AG04450 (cell line): ENCODE measurements around the gene ERN2. TPM values are rescaled to one million over a fixed set of nuclear protein-coding genes. Genes with fewer than 3 reads are reported as not detected.

Experiments used
- CTCF ChIA-PET: fragments of 300-600, 350-600 bp; formaldehyde crosslinking; extraction: SDS; loops from one replicate; lab custom pipeline; 2022; ENCODE audit warnings: antibody characterized with exemption, inconsistent platforms; lab: Charles Lee
- POLR2A ChIA-PET: fragments of 350-600 bp; formaldehyde crosslinking; extraction: SDS; loops from one replicate; lab custom pipeline; 2021; ENCODE audit warnings: antibody characterized with exemption, inconsistent platforms; lab: Yijun Ruan, JAX
- DNase-seq: peaks from one replicate; pipeline ENCODE4 v3.0.0-alpha.2; 2011; ENCODE audit warnings: low read depth, low spot score
- H3K27ac ChIP-seq: one replicate; pipeline ENCODE4 v1.5.1; 2012; ENCODE audit warnings: low read depth, low read length, control low read depth
- H3K27me3 ChIP-seq: one replicate; pipeline ENCODE4 v1.6.0; 2012; ENCODE audit warnings: low read length; ENCODE audit not compliant: control insufficient read depth, insufficient read depth
- H3K4me3 ChIP-seq: 2 replicates; pipeline ENCODE4 v1.5.1; 2011; ENCODE audit warnings: mild to moderate bottlenecking, low read depth, low read length, control low read depth
- H3K9me3 ChIP-seq: 2 replicates; pipeline ENCODE4 v1.5.1; 2012; ENCODE audit warnings: low read length; ENCODE audit not compliant: control insufficient read depth, insufficient read depth
- CTCF ChIP-seq: IDR thresholded peaks from 2 replicates; pipeline ENCODE4 v1.5.1; 2011; ENCODE audit warnings: low read depth, low read length, control low read depth, inconsistent platforms
- polyA plus RNA-seq: library from polyadenylated mRNA; depleted of rRNA; stranded (reverse); fragments of >200 nt; gene quantifications from 2 replicates; pipeline ENCODE4 v1.2.3, GENCODE V29; 2011

Gene ERN2
- polyA plus RNA-seq, 1 experiment, result 0.12 TPM

GRCh38 chr16:23663918-23664317, 49.1 kb downstream of the ERN2 start:
- ChIA-PET CTCF (interaction anchor here (0.6 to 1.1 kb wide), 2 partner anchors 17 to 841 kb away, joined by 3 to 4 read pairs; no protein-coding TSS in a partner anchor), POLR2A (interaction anchor here (0.6 kb wide), 1 partner anchor 938 kb away, joined by 9 read pairs; no protein-coding TSS in a partner anchor)
- no peak for TF ChIP-seq CTCF
- Histone ChIP-seq H3K9me3 (no peaks in the 10 kb centered on the region), H3K27ac (no peak overlapping the region), H3K4me3 (no peak overlapping the region), H3K27me3 (no peaks in the 10 kb centered on the region)
- DNase-seq, result no peak

GRCh38 chr16:23651943-23652468, 61.0 kb downstream of the ERN2 start:
- H3K27ac ChIP-seq, result no peak overlapping the region
- CTCF ChIA-PET, result no interaction called here
- DNase-seq, result no peak

DNA sequence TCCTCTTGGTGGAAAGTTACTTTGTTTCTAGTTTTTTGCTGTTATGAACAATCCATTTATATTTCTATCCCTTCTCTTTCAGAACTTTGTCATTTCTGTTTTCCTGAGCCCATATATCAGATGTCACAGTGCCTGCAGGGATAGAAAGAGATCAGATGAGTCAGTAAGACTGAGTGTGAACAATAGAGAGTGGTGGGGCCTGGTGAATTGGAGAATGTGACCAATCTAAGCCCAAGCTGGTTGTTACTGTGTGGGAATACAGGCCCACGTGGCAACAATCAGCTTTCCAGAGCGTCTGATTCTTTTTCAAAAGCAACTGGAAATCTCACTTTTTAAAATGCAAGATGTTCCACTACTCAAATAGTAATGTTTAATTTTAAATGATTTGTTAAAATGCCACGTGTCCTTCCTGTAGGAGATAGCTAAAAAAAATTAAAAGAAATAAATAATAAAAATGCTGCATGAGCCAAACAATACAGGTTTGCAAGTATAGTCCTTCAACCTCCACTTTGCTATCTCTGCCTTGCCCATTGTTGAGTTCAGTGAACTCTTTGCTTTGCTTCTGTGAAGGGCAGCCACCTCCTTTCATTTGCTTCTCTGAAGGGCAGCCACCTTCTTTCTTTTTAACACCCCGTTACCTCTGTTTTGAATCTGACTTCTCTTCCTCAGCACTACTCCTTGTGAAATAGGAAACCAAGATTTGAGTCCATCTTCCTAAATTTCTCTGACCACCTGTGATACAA, 62.2 kb downstream of the ERN2 start:
- CTCF ChIA-PET, result no interaction called here
- no peak for DNase-seq
- H3K4me3 ChIP-seq, result no peak overlapping the region
- no peaks in the 10 kb centered on the region for H3K27me3 ChIP-seq
- no peaks in the 10 kb centered on the region for H3K9me3 ChIP-seq
- H3K27ac ChIP-seq, result no peak overlapping the region
- POLR2A ChIA-PET, result no interaction called here
- TF ChIP-seq CTCF, result no peak

More at GRCh38 chr16:23651943-23652468, 61.0 kb downstream of the ERN2 start:
- POLR2A ChIA-PET, result no interaction called here
- Histone ChIP-seq H3K4me3 (no peak overlapping the region), H3K27me3 (no peaks in the 10 kb centered on the region), H3K9me3 (no peaks in the 10 kb centered on the region)
- TF ChIP-seq CTCF, result no peak

- ChIA-PET POLR2A (interaction anchor here (1.4 to 2.5 kb wide), 2 partner anchors 25 to 85 kb away, joined by 4 to 10 read pairs; partner anchors contain the start of genes EARS2 and UBFD1), CTCF (interaction anchor here (0.5 to 2.0 kb wide), 5 partner anchors 45 to 131 kb away, joined by 3 to 6 read pairs (median 3); partner anchors contain the start of gene UBFD1)
- Histone ChIP-seq H3K27me3 (no peaks in the 10 kb centered on the region), H3K9me3 (peaks cover 4% of the 10 kb centered on the region; the same call in 1 of the 2 replicates), H3K27ac (no peak overlapping the region), H3K4me3 (peak overlapping the region; percentile 100)
- no peak for TF ChIP-seq CTCF
- DNase-seq, result no peak
Observed at GRCh38 chr16:23642246-23642774, 70.7 kb downstream of the ERN2 start.
